Vagina (tissue), 2 donors: ENCODE measurements around the gene STX11.
"Not testable (repeated sequence)": the region's sequence is repeated elsewhere in the genome, so short reads cannot be mapped to it uniquely, and the experiment has no call there.

ENCODE experiments used
- CTCF ChIP-seq, 3 experiments: fragments of 450-650 bp in 2 of 3; fragments of 200-600 bp in 1 of 3; sonication (generic) in 1 of 3; IDR thresholded peaks; one replicate each; pipeline ENCODE4 v1.5.1; 2017 to 2019; ENCODE audit warnings: antibody characterized with exemption in 3 of 3, mild to moderate bottlenecking in 2 of 3, moderate library complexity in 2 of 3
- POLR2A ChIP-seq, 2 donors: fragments of 450-650 bp; IDR thresholded peaks; one replicate each; pipeline ENCODE4 v1.6.1; 2017; ENCODE audit warnings: antibody characterized with exemption in 2 of 2, mild to moderate bottlenecking in 2 of 2, moderate library complexity in 2 of 2
- POLR2AphosphoS5 ChIP-seq, 2 donors: sonication (generic); formaldehyde crosslinking; IDR thresholded peaks; one replicate each; pipeline ENCODE4 v1.9.0; 2017; ENCODE audit warnings: antibody characterized with exemption in 2 of 2, mild to moderate bottlenecking in 2 of 2, low read depth in 1 of 2; ENCODE audit not compliant: insufficient read depth in 1 of 2

- not testable (repeated sequence) for TF ChIP-seq POLR2AphosphoS5 (IDR thresholded peaks at IDR 0.05; ENCODE audit: insufficient read depth in 1 of 2, low read depth in 1 of 2); CTCF (IDR thresholded peaks at IDR 0.05); POLR2A (IDR thresholded peaks at IDR 0.05)
These were observed 30.0 kb downstream of the STX11 start for GRCh38 chr6:144180354-144180753.
